Fibroblast of upper back skin (primary cell): ENCODE results near the gene HHATL.

Experiments used
- DNase-seq: peaks from one replicate; pipeline ENCODE4 v3.0.0-alpha.2; 2013

HHATL gene

GRCh38 chr3:42696356-42697288 is 6.0 kb downstream of the HHATL start:
- DNase-seq: no peak

DNA sequence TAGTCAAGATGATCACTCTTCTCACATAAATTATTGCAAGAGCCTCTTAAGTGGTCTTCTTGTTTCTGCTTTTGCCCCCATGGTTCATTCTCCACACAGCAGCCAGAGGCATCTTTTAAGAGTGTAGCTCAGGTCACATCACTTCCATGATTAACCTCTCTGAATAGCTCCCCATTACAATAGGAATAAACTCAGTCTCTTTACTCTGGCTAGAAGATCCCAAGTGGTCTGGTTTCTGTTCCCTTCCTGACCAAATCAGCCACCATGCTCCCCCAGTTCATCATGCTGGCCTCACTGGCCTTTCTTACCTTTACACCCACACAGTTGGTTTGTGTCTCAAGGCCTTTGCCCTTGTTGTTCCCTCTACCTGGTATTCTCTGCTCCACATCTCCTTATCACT is 8.2 kb downstream of the HHATL start:
- DNase-seq: no peak

GRCh38 chr3:42693530-42693930 is 9.1 kb downstream of the HHATL start:
- no peak for DNase-seq

DNA sequence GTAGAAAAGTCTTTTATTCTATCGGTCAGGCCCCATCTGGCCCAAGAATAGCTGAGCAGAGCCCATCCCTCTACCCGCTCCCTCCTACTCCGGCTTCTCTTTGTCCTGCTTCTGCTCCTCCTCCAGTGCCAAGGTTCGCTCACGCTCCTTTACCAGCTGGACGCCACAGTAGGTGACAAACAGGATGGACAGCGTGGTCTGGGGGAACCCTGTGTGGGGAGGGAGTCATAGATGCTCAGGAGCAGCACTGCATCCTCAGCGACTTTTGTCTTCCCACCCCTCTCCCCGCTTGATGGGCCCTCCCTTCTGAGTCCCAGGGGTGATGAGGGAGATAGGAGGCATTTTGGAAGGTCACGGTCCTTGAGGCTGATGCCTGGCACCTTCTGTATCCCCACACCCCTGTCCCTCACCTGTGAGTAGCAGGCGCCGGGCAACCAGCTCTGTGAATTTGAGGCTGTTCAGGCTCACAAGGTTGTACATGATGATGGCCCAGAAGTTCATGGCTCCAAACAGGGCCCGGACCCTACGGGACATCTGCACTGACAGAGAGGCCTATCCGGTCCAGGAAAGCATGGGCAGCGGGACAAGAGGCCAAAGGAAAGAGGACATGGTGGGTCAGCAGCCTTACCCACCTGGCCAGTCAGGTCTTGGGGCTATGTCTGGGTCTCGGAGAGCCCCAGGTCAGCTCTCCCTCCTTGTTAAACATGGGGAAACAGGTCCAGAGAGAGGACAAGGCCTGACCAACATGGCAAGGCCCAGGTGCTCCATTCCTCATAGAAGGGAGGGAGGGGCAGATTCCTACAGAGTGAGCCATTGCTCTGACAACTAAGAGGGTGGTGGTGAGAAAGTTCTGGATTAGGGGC is 9.7 kb downstream of the HHATL start:
- DNase-seq: no peak

- no peak for DNase-seq
These were observed 10.6 kb downstream of the HHATL start for GRCh38 chr3:42691816-42692666.

DNA sequence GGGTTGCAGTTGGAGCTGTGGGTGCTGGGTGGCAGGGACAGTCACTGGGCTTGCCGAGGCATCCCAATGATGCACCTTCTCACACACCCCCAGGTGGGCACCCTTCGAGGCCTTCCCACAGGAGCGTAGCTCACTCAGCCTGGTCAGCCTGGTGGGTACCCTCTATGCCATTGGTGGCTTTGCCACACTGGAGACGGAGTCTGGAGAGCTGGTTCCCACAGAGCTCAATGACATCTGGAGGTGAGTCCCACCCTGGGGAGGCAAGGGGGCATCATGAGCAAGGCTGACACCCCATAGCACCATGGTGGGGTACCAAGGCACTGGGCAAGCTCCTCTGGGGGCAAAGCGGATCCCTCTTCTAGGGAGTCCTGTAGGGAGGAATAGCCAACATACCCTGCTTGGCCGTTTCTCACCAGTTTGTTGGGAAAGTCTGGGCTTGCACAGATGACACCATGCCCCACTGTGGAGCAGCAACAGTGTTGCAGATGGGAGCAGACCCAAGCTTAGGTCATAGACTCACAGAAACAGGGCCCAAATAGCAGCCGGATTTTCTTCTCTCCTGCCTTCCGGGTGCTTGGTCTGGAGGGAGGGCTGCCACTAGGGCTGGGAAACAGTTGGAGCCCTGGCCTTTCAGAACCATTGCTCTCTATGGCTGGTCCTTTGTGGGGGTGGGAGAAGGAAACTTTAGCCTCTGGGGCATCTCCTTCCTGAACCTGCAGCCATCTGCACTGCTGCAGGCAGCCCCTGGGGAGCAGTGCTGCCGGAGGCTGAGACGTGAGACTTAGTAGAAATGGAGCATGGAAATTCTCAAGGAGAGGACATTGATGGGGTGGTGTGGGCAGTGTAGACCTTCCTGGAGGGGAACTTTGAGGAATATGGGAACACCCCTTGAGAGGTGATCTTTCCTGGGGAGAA is 11.6 kb downstream of the HHATL start:
- DNase-seq: no peak

GRCh38 chr3:42690191-42690590 is 12.4 kb downstream of the HHATL start:
- DNase-seq: no peak

DNA sequence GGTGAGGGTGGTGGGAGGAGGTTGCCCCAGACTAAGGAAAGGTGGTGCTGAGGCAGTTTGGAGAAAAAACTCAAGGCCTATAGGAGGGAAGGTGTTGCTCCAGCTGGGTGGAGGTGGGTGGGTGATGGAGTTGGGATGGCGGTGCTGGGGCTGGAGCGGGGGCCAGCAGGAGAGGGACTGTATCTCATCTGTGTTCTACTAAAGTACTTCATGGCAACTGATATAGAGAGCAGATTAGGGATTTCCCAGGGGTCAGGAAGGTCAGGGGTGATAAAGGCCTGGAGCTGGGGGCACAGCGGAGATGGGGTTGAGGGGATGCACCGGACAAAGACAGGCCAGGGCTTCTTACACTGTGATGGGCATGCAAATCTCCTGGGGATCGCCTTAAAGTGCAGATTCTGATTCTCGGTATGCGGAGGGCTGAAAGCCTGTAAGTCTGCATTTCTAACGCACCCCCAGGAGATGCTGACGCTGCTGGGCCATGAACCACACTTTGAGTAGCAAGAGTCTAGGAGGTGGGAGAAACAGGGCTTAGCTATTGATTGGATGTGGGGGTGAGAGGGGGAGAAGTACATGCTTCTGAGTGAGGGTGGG is 13.1 kb downstream of the HHATL start:
- no peak for DNase-seq

GRCh38 chr3:42688487-42689420 is 13.8 kb downstream of the HHATL start:
- no peak for DNase-seq

DNA sequence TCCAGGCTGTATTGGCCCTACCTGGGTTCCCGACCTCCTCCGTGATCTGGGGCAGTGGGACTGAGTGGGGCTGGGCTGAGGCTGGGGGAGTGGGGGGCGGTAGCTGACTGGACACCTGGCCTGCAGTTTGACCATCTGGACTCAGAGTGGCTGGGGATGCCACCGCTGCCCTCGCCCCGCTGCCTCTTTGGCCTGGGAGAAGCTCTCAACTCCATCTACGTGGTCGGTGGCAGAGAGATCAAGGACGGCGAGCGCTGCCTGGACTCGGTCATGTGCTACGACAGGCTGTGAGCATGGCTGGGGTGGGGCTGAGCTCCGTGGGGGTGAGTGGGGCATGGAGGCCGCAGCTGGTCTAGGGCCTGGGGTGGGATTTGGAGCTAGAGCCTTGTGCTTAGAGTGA is 14.6 kb downstream of the HHATL start:
- no peak for DNase-seq

GRCh38 chr3:42686832-42687650 is 15.6 kb downstream of the HHATL start:
- no peak for DNase-seq

DNA sequence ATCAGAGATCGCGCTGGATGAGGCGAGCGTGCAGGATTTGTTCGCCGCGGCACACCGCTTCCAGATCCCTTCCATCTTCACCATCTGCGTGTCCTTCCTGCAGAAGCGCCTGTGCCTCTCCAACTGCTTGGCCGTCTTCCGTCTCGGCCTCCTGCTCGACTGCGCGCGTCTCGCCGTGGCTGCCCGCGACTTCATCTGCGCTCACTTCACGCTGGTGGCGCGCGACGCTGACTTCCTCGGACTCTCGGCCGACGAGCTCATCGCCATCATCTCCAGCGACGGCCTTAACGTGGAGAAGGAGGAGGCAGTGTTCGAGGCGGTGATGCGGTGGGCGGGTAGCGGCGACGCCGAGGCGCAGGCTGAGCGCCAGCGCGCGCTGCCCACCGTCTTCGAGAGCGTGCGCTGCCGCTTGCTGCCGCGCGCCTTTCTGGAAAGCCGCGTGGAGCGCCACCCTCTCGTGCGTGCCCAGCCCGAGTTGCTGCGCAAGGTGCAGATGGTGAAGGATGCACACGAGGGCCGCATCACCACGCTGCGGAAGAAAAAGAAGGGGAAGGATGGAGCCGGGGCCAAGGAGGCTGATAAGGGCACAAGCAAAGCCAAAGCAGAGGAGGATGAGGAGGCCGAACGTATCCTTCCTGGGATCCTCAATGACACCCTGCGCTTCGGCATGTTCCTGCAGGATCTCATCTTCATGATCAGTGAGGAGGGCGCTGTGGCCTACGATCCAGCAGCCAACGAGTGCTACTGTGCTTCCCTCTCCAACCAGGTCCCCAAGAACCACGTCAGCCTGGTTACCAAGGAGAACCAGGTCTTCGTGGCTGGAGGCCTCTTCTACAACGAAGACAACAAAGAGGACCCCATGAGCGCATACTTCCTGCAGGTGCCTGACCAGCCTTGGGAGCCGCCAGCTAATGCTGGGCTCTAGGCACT is 16.4 kb downstream of the HHATL start:
- DNase-seq: no peak

DNA sequence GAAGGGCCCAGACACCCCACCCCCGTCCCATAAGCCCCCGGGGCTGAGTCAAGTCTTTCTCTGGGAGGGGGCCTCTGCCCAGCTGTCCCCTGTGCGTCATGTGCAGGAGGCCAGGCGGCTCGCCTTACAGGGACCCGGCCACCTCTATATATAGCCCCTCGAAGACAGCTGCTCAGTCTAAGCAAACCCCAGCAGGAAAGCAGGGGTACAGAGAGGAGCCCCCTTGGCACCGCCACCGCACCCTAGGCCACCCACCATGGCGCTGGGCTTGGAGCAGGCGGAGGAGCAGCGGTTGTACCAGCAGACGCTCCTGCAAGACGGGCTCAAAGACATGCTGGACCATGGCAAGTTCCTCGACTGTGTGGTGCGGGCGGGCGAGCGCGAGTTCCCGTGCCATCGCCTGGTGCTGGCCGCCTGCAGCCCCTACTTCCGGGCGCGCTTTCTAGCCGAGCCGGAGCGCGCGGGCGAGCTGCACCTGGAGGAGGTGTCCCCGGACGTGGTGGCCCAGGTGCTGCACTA is 17.2 kb downstream of the HHATL start, which contains the start of gene KLHL40:
TSS of gene KLHL40 (plus strand) at position 175 of the 519 bp plus-strand sequence. CDS start at position 257, 82 bp downstream.
- DNase-seq: no peak

DNA sequence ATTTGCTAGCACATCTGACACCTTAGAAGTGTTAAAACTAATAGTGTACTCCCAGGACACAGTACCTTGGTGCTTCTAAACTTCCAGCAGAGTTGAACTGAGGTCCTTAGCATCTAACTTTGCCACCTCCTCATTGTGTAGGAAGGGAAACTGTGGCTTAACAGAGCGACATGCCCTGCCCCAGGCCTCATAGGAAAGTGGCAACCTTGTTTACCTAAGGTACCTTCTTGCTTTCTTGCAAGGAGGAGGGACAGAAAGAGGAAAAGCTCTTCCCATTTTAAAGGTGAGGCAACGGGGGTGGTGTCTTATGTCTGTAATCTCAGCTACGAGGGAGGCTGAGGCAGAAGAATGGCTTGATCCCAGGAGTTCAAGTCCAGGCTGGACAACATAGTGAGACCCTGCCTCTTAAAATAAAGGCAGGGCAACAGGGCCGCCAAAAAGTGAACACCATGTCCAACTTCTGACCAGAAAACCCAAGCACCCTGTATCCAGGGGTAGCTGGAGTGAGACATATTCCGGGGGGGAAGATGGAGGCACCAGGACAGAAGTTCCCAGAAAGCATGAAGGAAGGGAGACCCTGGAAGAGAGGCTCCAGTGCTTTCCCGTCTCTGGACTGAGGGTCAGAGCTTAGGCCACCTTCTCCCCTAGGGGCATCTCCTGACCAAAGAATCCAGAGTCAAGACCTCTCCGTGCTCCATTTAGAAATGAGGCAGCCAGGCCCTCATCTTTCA is 17.8 kb downstream of the HHATL start:
- no peak for DNase-seq

- peak; percentile 87 for DNase-seq
These were observed 18.6 kb downstream of the HHATL start for GRCh38 chr3:42683875-42684598.
